ENCODE results near the gene ADGRA1.
"Not testable (repeated sequence)": the region's sequence is repeated elsewhere in the genome, so short reads cannot be mapped to it uniquely, and the experiment has no call there.

Gene ADGRA1

DNA sequence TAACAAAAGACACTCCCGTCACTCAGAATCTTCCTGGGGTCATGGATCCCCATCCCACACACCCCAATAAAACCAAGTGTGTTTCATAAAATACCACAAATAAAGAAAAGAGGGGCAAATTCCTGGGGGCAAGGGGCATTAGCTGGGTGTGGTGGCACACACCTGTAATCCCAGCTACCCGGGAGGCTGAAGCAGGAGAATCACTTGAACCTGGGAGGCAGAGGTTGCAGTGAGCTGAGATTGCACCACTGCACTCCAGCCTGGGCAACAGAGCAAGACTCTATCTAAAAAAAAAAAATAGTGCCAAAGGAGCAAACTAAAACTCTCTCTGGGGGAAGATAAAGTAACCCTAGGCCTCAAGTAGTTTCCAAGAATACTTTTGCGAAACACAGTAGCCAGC lies 63.3 kb downstream of the ADGRA1 start:
- H3K4me1 ChIP-seq (ENCODE audit: control insufficient read depth, insufficient read depth, low read length, unreplicated experiment); H3K27ac ChIP-seq (ENCODE audit: low read depth, low read length); H2AFZ ChIP-seq (ENCODE audit: low read length, unreplicated experiment); H3K79me2 ChIP-seq (ENCODE audit: control insufficient read depth, insufficient read depth, low read length, unreplicated experiment); H3K4me3 ChIP-seq (ENCODE audit: low read depth, low read length); H3K36me3 ChIP-seq (ENCODE audit: insufficient read depth, low read length): not testable (repeated sequence)
- H3K27me3 ChIP-seq (ENCODE audit: insufficient read depth, low read length): peaks cover 69% of the 10 kb centered on the region

DNA sequence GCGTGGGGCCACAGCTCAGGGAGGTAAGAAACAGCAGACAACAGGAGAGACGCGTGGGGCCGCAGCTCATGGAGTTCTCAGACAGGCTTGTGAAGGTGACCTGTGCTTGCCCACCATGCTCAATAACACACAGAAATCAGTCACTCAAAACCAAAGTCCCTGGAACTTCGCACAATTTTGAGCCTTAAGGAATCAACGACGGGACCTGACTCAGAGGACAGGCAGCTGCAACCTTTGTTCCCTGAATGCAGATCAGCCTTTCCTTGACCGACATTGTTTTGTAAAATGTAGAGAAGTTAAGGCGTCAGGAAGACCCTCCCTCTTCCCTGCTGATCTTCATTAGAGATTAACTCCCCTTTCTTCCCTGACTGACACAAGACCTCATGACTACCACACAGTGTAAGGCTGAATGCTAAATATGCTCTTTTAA lies 63.8 kb downstream of the ADGRA1 start:
- Histone ChIP-seq H2AFZ (ENCODE audit: low read length, unreplicated experiment) (no peak overlapping the region), H3K4me1 (ENCODE audit: control insufficient read depth, insufficient read depth, low read length, unreplicated experiment) (no peaks in the 10 kb centered on the region), H3K27me3 (ENCODE audit: insufficient read depth, low read length) (peaks cover 71% of the 10 kb centered on the region), H3K4me3 (ENCODE audit: low read depth, low read length) (no peak overlapping the region), H3K36me3 (ENCODE audit: insufficient read depth, low read length) (no peaks in the 10 kb centered on the region), H3K27ac (ENCODE audit: low read depth, low read length) (no peak overlapping the region), H3K79me2 (ENCODE audit: control insufficient read depth, insufficient read depth, low read length, unreplicated experiment) (no peaks in the 10 kb centered on the region)

DNA sequence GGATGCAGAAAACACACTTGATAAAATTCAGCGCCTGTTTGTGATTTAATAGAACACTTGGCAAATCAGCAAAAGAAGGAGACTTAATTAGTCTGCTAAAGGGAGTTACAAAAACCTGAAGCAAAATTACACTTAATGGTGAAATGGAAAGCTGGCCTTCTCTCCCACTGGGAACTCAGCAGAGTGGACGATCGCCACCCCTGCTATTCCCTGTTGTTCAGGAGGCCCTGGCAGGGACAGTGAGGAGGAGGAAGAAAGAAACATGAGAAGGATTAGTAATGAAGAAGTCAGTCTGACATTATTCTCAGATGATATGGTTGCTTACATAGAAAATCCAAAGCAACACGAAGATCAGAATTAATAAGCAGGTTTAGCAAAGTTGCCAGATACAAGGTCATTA lies 66.7 kb downstream of the ADGRA1 start:
- no peaks in the 10 kb centered on the region for H3K79me2 ChIP-seq (ENCODE audit: control insufficient read depth, insufficient read depth, low read length, unreplicated experiment)
- no peak overlapping the region for H3K27ac ChIP-seq (ENCODE audit: low read depth, low read length)
- no peaks in the 10 kb centered on the region for H3K36me3 ChIP-seq (ENCODE audit: insufficient read depth, low read length)

DNA sequence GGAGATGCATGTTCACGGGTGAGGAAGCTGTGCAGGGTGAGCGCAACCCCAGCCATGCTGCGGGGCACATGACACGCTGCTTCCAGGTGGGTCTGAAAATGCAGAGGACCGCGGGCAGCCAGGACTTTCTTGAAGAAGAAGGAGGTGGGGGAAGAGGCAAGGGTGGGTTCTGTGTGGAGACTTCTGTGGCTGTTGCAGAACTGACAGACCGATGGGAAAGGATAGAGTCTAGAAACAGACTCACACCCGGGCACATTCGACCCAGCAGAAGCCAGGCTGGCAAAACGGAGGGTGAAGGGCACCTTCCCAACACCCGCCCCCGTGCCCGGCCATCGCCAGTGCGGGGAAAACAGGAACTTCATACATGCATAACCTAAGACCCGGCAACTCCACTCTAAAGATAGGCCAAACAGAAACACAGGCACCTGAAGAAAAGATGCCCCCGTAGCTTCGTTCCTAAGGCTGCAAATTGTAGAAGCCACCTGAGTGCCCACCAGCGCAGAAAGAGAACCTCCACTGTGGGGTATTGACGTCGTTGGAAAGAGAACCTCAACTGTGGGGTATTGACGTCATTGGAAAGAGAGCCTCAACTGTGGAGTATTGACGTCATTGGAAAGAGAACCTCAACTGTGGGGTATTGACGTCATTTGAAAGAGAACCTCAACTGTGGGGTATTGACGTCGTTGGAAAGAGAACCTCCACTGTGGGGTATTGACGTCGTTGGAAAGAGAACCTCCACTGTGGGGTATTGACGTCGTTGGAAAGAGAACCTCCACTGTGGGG lies 67.5 kb downstream of the ADGRA1 start:
- no peak overlapping the region for H2AFZ ChIP-seq (ENCODE audit: low read length, unreplicated experiment)
- H3K36me3 ChIP-seq (ENCODE audit: insufficient read depth, low read length): no peaks in the 10 kb centered on the region
- no peaks in the 10 kb centered on the region for H3K4me1 ChIP-seq (ENCODE audit: control insufficient read depth, insufficient read depth, low read length, unreplicated experiment)
- H3K79me2 ChIP-seq (ENCODE audit: control insufficient read depth, insufficient read depth, low read length, unreplicated experiment): no peaks in the 10 kb centered on the region
- peaks cover 64% of the 10 kb centered on the region for H3K27me3 ChIP-seq (ENCODE audit: insufficient read depth, low read length)
- H3K4me3 ChIP-seq (ENCODE audit: low read depth, low read length): no peak overlapping the region
- no peak overlapping the region for H3K27ac ChIP-seq (ENCODE audit: low read depth, low read length)

More for the DNA sequence above, 66.7 kb downstream of the ADGRA1 start:
- no peak overlapping the region for H2AFZ ChIP-seq (ENCODE audit: low read length, unreplicated experiment)
- H3K27me3 ChIP-seq (ENCODE audit: insufficient read depth, low read length): peaks cover 69% of the 10 kb centered on the region
- no peak overlapping the region for H3K4me3 ChIP-seq (ENCODE audit: low read depth, low read length)
- H3K4me1 ChIP-seq (ENCODE audit: control insufficient read depth, insufficient read depth, low read length, unreplicated experiment): no peaks in the 10 kb centered on the region

DNA sequence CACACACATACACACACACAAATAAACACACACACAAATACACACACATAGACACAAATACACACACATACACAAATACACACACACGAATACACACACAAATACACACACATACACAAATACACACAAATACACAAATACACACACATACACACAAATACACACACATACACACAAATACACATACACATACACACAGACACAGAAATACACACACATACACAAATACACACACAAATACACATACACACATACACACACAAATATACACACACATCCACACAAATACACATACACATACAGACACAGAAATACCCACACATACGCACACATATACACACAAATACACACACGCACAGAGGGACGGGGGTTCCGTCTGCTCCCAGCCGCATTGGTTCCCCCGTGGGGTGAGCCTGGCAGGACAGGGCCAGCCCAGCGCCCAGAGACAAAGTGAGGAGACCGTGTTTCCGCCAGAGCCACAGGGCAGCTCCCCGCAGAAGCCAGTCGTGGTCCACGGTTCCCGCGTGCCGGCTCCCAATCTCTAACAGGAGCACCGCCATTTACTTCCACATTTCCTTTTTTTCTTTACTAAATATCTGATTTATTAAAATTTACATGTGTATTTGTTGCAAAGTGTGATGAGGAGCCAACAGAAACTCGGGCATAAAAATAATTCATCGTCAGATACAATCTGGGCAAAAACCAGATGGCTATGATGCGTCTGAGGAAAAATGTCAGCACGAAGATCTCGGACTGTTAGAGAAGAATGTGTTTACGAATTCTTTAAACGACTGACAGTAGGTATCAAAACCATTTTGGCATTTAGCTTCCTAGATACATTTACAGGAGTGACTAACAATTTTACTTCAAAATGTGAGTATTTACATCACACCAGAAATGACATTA lies 69.2 kb downstream of the ADGRA1 start:
- no peak overlapping the region for H2AFZ ChIP-seq (ENCODE audit: low read length, unreplicated experiment)
- H3K4me3 ChIP-seq (ENCODE audit: low read depth, low read length): no peak overlapping the region
- H3K4me1 ChIP-seq (ENCODE audit: control insufficient read depth, insufficient read depth, low read length, unreplicated experiment): no peaks in the 10 kb centered on the region

DNA sequence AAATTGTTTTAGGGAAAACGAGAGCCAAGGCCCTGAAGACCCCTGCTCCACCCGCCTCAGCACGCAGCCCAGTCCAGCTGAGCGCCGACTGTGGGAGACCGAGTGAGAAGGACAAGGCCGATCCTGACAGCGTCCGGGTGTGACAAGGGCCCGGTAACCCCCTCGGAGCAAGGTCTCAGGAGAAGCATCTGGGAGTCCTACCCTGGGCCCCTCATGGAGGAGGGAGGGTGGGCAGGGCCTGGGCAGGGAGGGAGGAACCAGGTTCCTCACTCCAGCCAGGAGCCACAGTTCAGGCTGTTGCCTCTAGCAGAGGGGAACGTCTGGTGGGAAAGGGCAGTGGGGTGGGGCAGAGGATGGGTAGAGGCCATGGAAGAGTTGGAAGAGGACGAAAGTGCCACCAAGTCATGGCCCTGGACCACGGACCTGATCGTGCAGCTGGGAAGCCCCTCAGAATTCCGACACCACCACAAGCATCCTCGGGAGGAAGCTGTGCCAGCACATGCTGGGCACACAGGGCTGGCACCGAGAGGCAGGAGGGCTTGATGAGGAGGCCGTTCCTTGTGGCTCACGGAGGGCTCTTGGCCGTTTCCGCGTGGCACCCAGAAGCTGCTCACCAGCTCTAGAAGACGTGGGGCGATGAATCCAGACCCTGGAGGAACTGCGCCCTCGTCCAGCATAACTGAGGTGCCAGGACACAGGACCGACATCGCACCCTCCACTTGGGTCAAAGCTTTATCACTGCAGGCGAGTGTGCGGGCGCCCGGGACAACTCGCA lies 70.1 kb downstream of the ADGRA1 start:
- peaks cover 62% of the 10 kb centered on the region for H3K27me3 ChIP-seq (ENCODE audit: insufficient read depth, low read length)
- no peaks in the 10 kb centered on the region for H3K36me3 ChIP-seq (ENCODE audit: insufficient read depth, low read length)
- H3K4me1 ChIP-seq (ENCODE audit: control insufficient read depth, insufficient read depth, low read length, unreplicated experiment): no peaks in the 10 kb centered on the region
- H3K4me3 ChIP-seq (ENCODE audit: low read depth, low read length): no peak overlapping the region
- H2AFZ ChIP-seq (ENCODE audit: low read length, unreplicated experiment): no peak overlapping the region
- no peak overlapping the region for H3K27ac ChIP-seq (ENCODE audit: low read depth, low read length)
- H3K79me2 ChIP-seq (ENCODE audit: control insufficient read depth, insufficient read depth, low read length, unreplicated experiment): no peaks in the 10 kb centered on the region

More for the DNA sequence above, 69.2 kb downstream of the ADGRA1 start:
- H3K27ac ChIP-seq (ENCODE audit: low read depth, low read length): no peak overlapping the region
- H3K27me3 ChIP-seq (ENCODE audit: insufficient read depth, low read length): peaks cover 62% of the 10 kb centered on the region
- no peaks in the 10 kb centered on the region for H3K79me2 ChIP-seq (ENCODE audit: control insufficient read depth, insufficient read depth, low read length, unreplicated experiment)
- no peaks in the 10 kb centered on the region for H3K36me3 ChIP-seq (ENCODE audit: insufficient read depth, low read length)

DNA sequence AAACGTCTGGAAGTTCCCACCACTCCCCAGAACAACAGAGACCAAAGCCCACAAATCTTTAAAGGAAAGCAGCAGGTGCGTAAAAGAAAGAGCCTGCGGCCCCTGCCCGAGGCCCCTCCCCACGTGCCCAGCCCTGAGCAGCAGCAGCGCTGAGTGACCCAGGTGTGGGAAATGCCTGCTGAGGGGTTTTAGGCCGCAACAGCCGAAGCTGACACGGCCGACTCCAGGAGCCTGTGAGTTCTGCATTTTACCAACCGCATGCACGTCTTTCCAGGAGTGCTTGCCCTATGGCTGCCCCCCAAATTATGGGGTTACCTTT lies 70.7 kb downstream of the ADGRA1 start:
- Histone ChIP-seq H3K36me3 (ENCODE audit: insufficient read depth, low read length) (no peaks in the 10 kb centered on the region), H3K4me1 (ENCODE audit: control insufficient read depth, insufficient read depth, low read length, unreplicated experiment) (no peaks in the 10 kb centered on the region), H3K4me3 (ENCODE audit: low read depth, low read length) (no peak overlapping the region), H3K79me2 (ENCODE audit: control insufficient read depth, insufficient read depth, low read length, unreplicated experiment) (no peaks in the 10 kb centered on the region), H2AFZ (ENCODE audit: low read length, unreplicated experiment) (no peak overlapping the region), H3K27ac (ENCODE audit: low read depth, low read length) (no peak overlapping the region), H3K27me3 (ENCODE audit: insufficient read depth, low read length) (peaks cover 62% of the 10 kb centered on the region)

DNA sequence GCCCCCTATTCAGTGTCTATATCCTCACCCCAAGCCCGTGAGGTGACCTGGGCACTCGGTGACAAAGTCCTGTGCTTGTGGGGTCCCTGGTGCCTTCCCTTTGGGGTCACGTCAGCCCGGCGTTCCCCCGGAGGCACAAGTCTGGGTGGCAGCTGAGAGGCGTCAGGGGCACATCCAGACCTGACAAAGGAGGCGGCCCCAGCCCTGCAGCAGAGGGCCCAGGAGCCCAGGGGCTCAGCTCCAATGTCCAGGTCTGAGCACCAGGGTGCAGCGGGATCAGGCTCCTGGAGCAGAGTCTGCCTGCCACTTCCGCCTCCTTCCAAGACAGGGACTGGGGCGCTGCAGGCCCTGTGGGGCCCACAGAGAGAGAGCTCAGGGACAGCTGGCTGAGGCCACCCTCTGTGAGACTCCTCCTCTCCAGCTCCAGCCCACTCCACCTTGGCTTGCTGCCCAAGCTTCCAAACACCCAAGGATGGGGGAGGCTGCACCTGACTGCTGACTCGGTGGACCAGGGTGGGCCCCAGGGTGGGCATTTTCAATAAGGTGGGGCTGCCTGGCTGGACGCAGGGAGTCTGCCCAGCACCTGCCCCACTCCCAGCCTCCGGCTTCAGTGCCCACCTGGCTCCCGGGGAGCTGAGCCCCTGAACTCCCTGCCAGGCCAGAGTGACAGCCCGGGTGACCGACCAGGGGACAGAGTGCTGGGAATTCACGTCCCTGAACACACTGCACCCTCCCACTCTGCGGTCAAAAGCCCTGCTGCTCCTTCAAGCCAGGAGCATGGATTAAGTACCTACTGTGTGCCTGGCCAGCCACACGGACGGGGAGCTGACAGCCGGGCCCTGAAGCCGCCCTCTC lies 71.3 kb downstream of the ADGRA1 start:
- H2AFZ ChIP-seq (ENCODE audit: low read length, unreplicated experiment): no peak overlapping the region
- H3K4me1 ChIP-seq (ENCODE audit: control insufficient read depth, insufficient read depth, low read length, unreplicated experiment): no peaks in the 10 kb centered on the region
- H3K79me2 ChIP-seq (ENCODE audit: control insufficient read depth, insufficient read depth, low read length, unreplicated experiment): no peaks in the 10 kb centered on the region
- H3K36me3 ChIP-seq (ENCODE audit: insufficient read depth, low read length): no peaks in the 10 kb centered on the region
- H3K4me3 ChIP-seq (ENCODE audit: low read depth, low read length): no peak overlapping the region
- H3K27ac ChIP-seq (ENCODE audit: low read depth, low read length): no peak overlapping the region
- peaks cover 58% of the 10 kb centered on the region for H3K27me3 ChIP-seq (ENCODE audit: insufficient read depth, low read length)

DNA sequence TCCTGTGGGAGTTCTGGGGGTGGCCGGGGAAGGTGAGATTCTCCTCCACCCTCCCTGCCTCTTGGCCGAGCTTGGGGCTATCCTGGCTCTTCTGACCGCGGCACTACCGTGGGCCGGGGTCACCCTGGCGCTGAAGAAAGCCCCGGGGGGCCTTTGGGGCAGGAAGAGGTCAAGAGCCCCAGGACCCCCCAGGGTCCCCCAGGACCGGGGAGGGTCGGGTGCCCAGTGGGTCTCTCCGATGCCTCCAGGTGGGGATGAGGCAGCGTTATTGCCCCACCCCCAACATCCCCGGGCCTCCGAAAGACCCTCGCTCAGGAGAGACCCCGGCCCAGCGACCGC lies 71.9 kb downstream of the ADGRA1 start:
- H3K4me3 ChIP-seq (ENCODE audit: low read depth, low read length): no peak overlapping the region
- H3K79me2 ChIP-seq (ENCODE audit: control insufficient read depth, insufficient read depth, low read length, unreplicated experiment): no peaks in the 10 kb centered on the region
- no peaks in the 10 kb centered on the region for H3K4me1 ChIP-seq (ENCODE audit: control insufficient read depth, insufficient read depth, low read length, unreplicated experiment)
- H2AFZ ChIP-seq (ENCODE audit: low read length, unreplicated experiment): no peak overlapping the region
- peaks cover 52% of the 10 kb centered on the region for H3K27me3 ChIP-seq (ENCODE audit: insufficient read depth, low read length)
- no peak overlapping the region for H3K27ac ChIP-seq (ENCODE audit: low read depth, low read length)
- no peaks in the 10 kb centered on the region for H3K36me3 ChIP-seq (ENCODE audit: insufficient read depth, low read length)
